ENCODE data around the gene RAI1.

The RAI1 gene

GRCh38 chr17:17749921-17750320 lies 68.7 kb downstream of the RAI1 start:
- DNase-seq (ENCODE audit: low read depth) = no peak
- H3K4me3 ChIP-seq (ENCODE audit: low read length) = no peak overlapping the region
- no peak for TF ChIP-seq CTCF (conservative IDR thresholded peaks at IDR 0.05; ENCODE audit: low read depth, low read length)

- no peak for DNase-seq (ENCODE audit: low read depth)
- no peak for TF ChIP-seq CTCF (conservative IDR thresholded peaks at IDR 0.05; ENCODE audit: low read depth, low read length)
- no peak overlapping the region for H3K4me3 ChIP-seq (ENCODE audit: low read length)
Measured at GRCh38 chr17:17750881-17751280, 69.6 kb downstream of the RAI1 start.

- no peak for TF ChIP-seq CTCF (conservative IDR thresholded peaks at IDR 0.05; ENCODE audit: low read depth, low read length)
- no peak for DNase-seq (ENCODE audit: low read depth)
- peak overlapping the region; percentile 34 for H3K4me3 ChIP-seq (ENCODE audit: low read length)
Measured at GRCh38 chr17:17751489-17752088, 70.3 kb downstream of the RAI1 start.

- peak; percentile 70 for DNase-seq (ENCODE audit: low read depth)
- peak overlapping the region; percentile 51 for H3K4me3 ChIP-seq (ENCODE audit: low read length)
- TF ChIP-seq CTCF (conservative IDR thresholded peaks at IDR 0.05; ENCODE audit: low read depth, low read length) = peak; percentile 26
Measured at GRCh38 chr17:17752089-17752820, 71.0 kb downstream of the RAI1 start.

- peak overlapping the region; percentile 51 for H3K4me3 ChIP-seq (ENCODE audit: low read length)
- no peak for TF ChIP-seq CTCF (conservative IDR thresholded peaks at IDR 0.05; ENCODE audit: low read depth, low read length)
- no peak for DNase-seq (ENCODE audit: low read depth)
Measured at GRCh38 chr17:17752821-17753321, 71.6 kb downstream of the RAI1 start.

- no peak overlapping the region for H3K4me3 ChIP-seq (ENCODE audit: low read length)
- no peak for TF ChIP-seq CTCF (conservative IDR thresholded peaks at IDR 0.05; ENCODE audit: low read depth, low read length)
- DNase-seq (ENCODE audit: low read depth) = no peak
Measured at GRCh38 chr17:17754719-17755686, 73.7 kb downstream of the RAI1 start.
